Measurements from ENCODE around the gene SEZ6L2. TPM values are rescaled to one million over a fixed set of nuclear protein-coding genes. Genes with fewer than 3 reads are reported as not detected.

Gene SEZ6L2
- total RNA-seq, 2 donors from 2014 or later: 2.6 to 4.6 TPM

- Histone ChIP-seq H3K4me1 (peaks cover 0 to 26% of the 10 kb centered on the region in 2 donors), H3K27me3 (peaks cover 7 to 8% of the 10 kb centered on the region in 2 donors), H3K4me3 (no peak overlapping the region), H3K27ac (no peak overlapping the region), H3K36me3 (no peaks in the 10 kb centered on the region), H3K9me3 (no peaks in the 10 kb centered on the region)
- DNase-seq (ENCODE audit: low spot score): no peak
- TF ChIP-seq CTCF (IDR thresholded peaks at IDR 0.05): no peak
Observed at GRCh38 chr16:29898135-29898803, 1.1 kb downstream of the SEZ6L2 start.

- Histone ChIP-seq H3K36me3 (no peaks in the 10 kb centered on the region), H3K9me3 (no peaks in the 10 kb centered on the region), H3K27me3 (peaks cover 7 to 8% of the 10 kb centered on the region in 2 donors), H3K4me1 (peaks cover 0 to 26% of the 10 kb centered on the region in 2 donors), H3K27ac (no peak overlapping the region), H3K4me3 (no peak overlapping the region)
- no peak for TF ChIP-seq CTCF (IDR thresholded peaks at IDR 0.05)
- DNase-seq (ENCODE audit: low spot score): no peak
Observed at GRCh38 chr16:29897333-29897732, 2.0 kb downstream of the SEZ6L2 start.

GRCh38 chr16:29896841-29897240, 2.5 kb downstream of the SEZ6L2 start:
- TF ChIP-seq CTCF (IDR thresholded peaks at IDR 0.05): no peak
- H3K4me3 ChIP-seq: no peak overlapping the region
- peaks cover 7 to 8% of the 10 kb centered on the region in 2 donors for H3K27me3 ChIP-seq
- DNase-seq (ENCODE audit: low spot score): no peak
- no peaks in the 10 kb centered on the region for H3K9me3 ChIP-seq
- peaks cover 0 to 26% of the 10 kb centered on the region in 2 donors for H3K4me1 ChIP-seq
- H3K27ac ChIP-seq: no peak overlapping the region
- no peaks in the 10 kb centered on the region for H3K36me3 ChIP-seq

- no peak for DNase-seq (ENCODE audit: low spot score)
- no peak overlapping the region for H3K27ac ChIP-seq
- H3K9me3 ChIP-seq: no peaks in the 10 kb centered on the region
- H3K27me3 ChIP-seq: peaks cover 7 to 8% of the 10 kb centered on the region in 2 donors
- no peaks in the 10 kb centered on the region for H3K36me3 ChIP-seq
- peaks cover 0 to 9% of the 10 kb centered on the region in 2 donors for H3K4me1 ChIP-seq
- TF ChIP-seq CTCF (IDR thresholded peaks at IDR 0.05): no peak
- H3K4me3 ChIP-seq: no peak overlapping the region
Observed at GRCh38 chr16:29894352-29894751, 5.0 kb downstream of the SEZ6L2 start.

- Histone ChIP-seq H3K27ac (no peak overlapping the region), H3K9me3 (no peaks in the 10 kb centered on the region), H3K36me3 (no peaks in the 10 kb centered on the region), H3K4me1 (peaks cover 0 to under 1% of the 10 kb centered on the region in 2 donors), H3K4me3 (no peak overlapping the region), H3K27me3 (peaks cover 2 to 7% of the 10 kb centered on the region in 2 donors)
- no peak for TF ChIP-seq CTCF (IDR thresholded peaks at IDR 0.05)
- DNase-seq (ENCODE audit: low spot score): no peak
Observed at GRCh38 chr16:29893553-29893952, 5.8 kb downstream of the SEZ6L2 start.

GRCh38 chr16:29892458-29892813, 6.9 kb downstream of the SEZ6L2 start:
- H3K4me1 ChIP-seq: no peaks in the 10 kb centered on the region
- no peak for DNase-seq (ENCODE audit: low spot score)
- H3K27ac ChIP-seq: no peak overlapping the region
- TF ChIP-seq CTCF (IDR thresholded peaks at IDR 0.05): no peak
- H3K36me3 ChIP-seq: no peaks in the 10 kb centered on the region
- H3K9me3 ChIP-seq: no peaks in the 10 kb centered on the region
- no peaks in the 10 kb centered on the region for H3K27me3 ChIP-seq
- no peak overlapping the region for H3K4me3 ChIP-seq

All from right atrium auricular region (tissue), 2 donors.